NCI-H526 (cell line): ENCODE results near the gene RTL1.

ENCODE experiments used
- DNase-seq, 2 experiments: peaks; one replicate each; lab custom pipeline; 2025; lab: John Stamatoyannopoulos, UW

RTL1 gene

GRCh38 chr14:100898935-100899883 is 4.3 kb downstream of the RTL1 start:
- no peak for DNase-seq

- no peak for DNase-seq
Measured at GRCh38 chr14:100898465-100898864, 5.1 kb downstream of the RTL1 start.

GRCh38 chr14:100896369-100897060 is 7.0 kb downstream of the RTL1 start:
- DNase-seq = no peak

GRCh38 chr14:100895411-100895810 is 8.1 kb downstream of the RTL1 start:
- no peak for DNase-seq

- no peak for DNase-seq
Measured at GRCh38 chr14:100894416-100894815, 9.1 kb downstream of the RTL1 start.

DNA sequence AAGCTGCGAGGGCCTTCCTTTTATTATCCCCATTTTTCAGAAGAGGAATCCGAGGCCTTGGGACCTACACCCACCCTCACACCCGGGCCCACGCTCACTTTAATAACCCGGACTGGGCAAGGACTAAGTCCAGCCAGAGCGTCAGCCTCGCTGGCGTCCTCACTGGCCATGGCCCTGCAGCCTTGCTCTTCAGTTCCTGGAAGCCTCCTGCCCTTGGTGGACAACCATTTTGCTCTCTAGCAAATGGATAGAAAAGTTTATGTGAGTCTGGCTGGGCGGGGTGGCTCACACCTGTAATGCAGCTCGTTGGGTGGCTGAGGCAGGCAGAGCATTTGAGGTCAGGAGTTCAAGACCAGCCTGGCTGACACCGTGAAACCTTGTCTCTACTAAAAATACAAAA is 9.8 kb downstream of the RTL1 start:
- no peak for DNase-seq

DNA sequence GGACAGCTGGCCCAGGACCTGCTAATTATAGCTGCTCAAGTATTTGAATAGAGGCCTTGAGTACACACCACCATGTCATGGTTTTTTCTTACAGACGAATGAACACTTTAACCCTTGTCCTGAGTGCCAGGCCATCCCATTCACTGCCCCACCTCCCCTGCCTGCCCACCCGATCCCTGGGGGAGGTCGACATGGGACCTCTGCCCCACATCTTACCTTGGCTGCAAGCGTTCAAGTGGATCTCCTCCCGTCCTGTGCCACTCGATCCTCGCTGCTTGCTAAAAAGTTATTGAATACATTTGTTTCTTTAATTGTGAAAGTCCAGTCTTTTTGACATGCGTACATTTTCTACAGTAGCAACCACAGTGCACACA is 10.3 kb downstream of the RTL1 start:
- no peak for DNase-seq

GRCh38 chr14:100892496-100893227 is 10.9 kb downstream of the RTL1 start:
- no peak for DNase-seq

DNA sequence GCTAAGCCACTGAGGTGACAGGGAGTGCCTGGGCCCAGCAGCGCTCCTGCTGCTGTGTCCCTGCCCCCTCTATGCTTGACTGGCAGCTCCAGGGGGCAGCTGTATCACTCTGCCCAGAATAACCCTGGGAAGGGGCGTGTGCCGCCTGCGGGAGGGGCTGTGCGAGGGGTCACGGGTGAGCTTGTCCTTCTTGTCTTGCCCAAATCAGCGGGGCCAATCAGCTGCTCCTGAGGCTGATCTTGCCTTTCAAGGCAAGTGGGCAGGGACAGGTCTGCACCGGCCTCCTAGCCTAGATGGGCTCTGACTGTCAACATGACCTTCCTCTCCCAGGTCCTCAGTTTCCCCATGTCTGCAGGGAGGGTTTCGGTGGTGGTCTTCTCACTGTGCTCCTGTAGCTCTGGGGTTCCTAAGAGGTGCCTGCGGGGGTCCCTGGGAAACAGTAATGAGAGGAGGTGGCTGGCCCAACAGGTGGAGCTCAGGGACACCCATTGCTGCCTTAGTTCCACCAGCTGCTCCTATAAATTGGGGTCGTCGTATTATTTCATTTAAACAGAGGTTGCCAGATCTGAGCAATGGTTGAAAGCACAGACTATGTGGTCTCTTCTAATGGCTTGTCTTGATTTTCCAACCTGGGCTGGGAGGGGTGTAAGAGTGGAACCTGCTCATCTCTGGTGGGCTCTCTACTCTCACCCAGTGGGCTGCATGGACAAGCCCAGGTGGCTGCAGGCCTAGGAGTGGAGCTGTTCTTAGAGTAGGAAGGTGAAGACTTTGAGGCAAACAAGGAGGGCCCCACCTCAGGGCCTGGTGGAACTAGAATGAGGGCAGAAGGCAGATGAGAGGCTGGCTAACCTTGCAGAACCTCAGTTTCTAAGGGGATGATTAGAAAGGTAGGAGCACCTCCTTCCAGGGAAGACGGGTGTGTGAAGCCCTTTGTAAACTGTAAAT is 11.7 kb downstream of the RTL1 start:
- DNase-seq = no peak

DNA sequence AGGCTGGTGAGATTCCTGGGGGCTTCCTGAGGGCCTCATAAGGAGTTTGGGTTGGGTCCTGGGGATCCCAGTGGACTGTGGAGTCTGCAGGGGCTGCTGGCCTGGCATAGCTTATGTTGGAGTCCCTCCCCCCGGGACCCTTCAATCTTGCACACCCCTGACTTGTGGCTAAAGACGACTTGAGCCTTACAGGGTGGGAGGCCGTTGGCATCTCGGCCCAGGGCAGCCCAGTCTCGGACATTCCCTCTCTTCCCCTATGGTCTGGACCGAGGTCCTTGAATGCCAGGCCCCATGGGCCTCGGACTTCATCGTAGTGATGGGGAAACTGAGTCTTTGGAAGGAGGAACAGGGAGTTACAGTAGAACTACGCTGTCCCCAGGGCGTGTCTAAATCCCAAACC is 12.5 kb downstream of the RTL1 start:
- no peak for DNase-seq

DNA sequence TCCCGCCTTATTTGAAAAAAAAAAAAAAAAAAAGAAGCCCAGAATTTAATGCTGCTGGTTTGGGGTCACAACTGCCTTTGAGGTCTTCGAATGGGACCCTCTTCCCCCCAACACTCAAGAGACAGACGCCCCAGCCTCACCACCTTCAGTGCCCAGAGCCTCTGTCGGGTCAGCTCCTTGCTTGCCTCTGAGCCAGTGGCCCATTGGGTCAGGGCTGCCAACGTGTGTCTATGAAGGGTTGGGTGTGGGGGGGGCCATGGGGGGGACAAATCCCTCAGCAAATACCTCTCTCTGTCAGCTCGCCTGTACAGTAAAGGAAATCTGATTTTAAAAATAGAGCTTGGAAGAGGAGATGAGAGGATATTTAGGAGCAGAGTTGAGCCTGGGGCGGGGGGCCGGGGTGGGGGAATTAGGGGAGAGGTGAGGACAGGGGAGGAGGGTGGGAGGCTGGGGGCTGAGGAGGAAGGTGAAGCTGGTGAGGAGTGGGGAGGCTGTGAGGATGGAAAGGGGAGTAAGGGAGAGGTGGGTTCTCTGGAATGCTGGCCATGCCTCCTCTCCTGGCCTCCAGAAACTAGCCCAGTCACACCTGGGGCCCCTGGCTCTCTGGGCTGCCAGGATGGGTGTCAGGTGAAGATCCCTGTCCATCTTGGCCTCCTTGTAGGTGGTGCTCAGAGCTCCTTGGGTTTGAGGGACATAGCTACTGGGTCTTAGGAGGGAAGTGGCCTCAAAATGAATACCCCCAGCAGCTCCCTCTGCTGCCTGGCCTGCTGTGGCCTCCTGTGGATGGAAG is 13.3 kb downstream of the RTL1 start:
- DNase-seq = no peak

- DNase-seq = no peak
Measured at GRCh38 chr14:100889641-100890040, 13.9 kb downstream of the RTL1 start.

DNA sequence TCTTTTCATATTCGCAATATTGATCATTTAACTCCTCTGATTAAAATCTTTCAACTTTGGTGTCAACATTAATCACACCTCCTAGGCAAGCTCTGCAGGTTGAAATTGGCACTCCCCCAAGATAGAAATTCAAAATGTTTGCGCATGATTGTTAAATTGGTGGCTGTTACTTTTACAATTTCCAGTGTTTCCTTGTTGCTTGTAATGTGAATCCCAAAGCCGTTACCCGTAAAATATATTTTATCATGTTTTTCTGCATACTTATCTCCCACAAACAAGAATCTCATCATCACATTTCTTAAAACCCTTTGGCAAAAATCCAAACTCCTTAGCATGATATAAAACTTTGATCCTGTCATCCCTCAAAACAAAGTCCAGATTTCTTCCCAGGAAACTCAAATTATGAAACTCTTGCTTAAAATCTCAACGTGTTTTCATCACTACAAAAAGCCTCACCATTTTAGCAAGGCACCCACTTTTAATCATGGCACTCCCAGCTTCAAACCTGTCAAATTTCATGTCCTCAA is 14.7 kb downstream of the RTL1 start:
- no peak for DNase-seq

GRCh38 chr14:100887728-100888335 is 15.7 kb downstream of the RTL1 start:
- no peak for DNase-seq

DNA sequence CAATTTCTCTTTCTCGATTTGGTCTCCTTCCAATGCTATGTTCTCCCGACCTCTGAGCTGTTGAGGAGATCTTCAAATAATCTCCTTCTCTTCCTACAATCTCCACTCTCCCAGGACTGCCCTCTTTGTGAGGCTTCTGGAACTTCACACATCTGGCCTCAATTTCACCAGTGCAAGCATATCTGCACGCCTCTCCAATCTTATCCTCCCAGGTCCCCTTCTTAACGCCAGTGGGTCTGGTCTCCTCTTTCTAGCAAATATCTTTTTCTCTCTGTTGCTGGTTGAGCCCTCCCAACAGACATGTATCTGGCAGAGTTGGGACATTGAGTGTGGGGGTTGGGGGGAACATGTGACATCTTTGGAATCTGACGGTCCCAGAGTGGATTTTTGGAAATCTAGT is 17.9 kb downstream of the RTL1 start:
- DNase-seq = no peak

GRCh38 chr14:100885196-100885595 is 18.3 kb downstream of the RTL1 start:
- no peak for DNase-seq

- no peak for DNase-seq
Measured at GRCh38 chr14:100884456-100884855, 19.1 kb downstream of the RTL1 start.

- no peak for DNase-seq
Measured at GRCh38 chr14:100883789-100884101, 19.8 kb downstream of the RTL1 start.

DNA sequence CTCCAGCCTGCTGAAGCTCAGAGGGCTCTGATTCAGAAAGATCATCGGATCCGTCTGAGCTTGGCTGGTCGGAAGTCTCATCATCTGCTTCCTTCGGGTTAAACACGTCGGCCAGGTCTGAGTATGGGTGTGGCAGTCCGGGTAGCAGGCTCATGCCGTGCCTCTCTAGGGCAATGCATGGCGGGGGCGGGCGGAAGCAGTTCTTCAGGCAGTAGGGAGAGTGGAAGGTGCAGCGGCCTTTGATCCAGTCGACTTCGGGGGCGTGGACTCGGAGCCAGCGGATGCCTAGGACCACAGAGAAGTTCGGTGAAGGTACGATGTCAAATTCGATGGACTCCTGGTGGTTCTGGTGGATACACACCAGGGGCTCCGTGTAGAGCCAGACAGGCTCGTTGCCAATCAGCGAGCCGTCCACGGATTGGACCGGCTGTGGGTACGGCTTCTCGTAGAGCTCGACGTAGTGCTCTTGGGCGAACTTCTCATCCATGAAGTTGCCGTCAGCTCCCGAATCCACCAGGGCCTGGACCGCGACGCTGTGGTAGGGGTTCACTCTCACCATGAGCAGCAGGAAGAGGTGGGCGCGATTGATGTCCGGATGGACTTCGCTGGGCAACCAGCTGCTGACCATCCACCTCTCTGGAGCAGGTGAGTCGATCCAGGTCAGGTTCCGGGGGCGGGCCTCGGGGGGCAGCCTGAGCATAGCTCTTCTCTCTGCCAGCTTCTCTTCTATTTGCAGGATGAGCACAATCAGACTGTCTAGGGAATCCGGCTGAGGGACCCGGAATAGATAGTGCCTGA is 20.3 kb downstream of the RTL1 start:
- no peak for DNase-seq
